H1 (cell line): ENCODE data around the gene SLIT3. TPM values are rescaled to one million over a fixed set of nuclear protein-coding genes. Genes with fewer than 3 reads are reported as not detected.

Source experiments
- CTCF ChIA-PET: fragments of 300-600 bp; sonication (Branson Sonifier 250); formaldehyde crosslinking; loops from one replicate; lab custom pipeline; 2021; ENCODE audit not compliant: partially characterized antibody; lab: Charles Lee
- POLR2A ChIA-PET: fragments of 300-600 bp; sonication (Branson Sonifier 250); formaldehyde crosslinking; loops from one replicate; lab custom pipeline; 2021; ENCODE audit warnings: inconsistent platforms; ENCODE audit not compliant: partially characterized antibody; lab: Charles Lee
- DNase-seq, 2 experiments: peaks; one replicate each; pipeline versions ENCODE4 v3.0.0 to v3.0.0-alpha.2; 2010 to 2022; ENCODE audit warnings: low spot score in 2 of 2, low read depth in 1 of 2, mixed read lengths in 1 of 2
- FAIRE-seq: peaks from 2 replicates; lab custom pipeline; 2011; peaks lifted over from hg19 to GRCh38; lab: Jason Lieb, UNC
- H2AFZ ChIP-seq: 2 replicates; pipeline ENCODE4 v1.8.1; 2012; ENCODE audit warnings: low read length, inconsistent platforms
- H2AK5ac ChIP-seq: 2 replicates; pipeline ENCODE4 v1.6.1; 2013; ENCODE audit warnings: low read depth, low read length
- H2BK120ac ChIP-seq: replicated peaks from 2 replicates; pipeline ENCODE3; 2013; ENCODE audit warnings: low read depth, low read length, inconsistent platforms
- H2BK12ac ChIP-seq: 2 replicates; pipeline ENCODE4 v1.6.1; 2013; ENCODE audit warnings: low read depth, low read length
- H2BK15ac ChIP-seq: 2 replicates; pipeline ENCODE4 v1.6.1; 2013; ENCODE audit warnings: low read length
- H2BK20ac ChIP-seq: 2 replicates; pipeline ENCODE4 v1.6.1; 2013; ENCODE audit warnings: low read length
- H2BK5ac ChIP-seq: 2 replicates; pipeline ENCODE4 v1.6.1; 2013; ENCODE audit warnings: low read depth, low read length
- H3K14ac ChIP-seq: 2 replicates; pipeline ENCODE4 v1.6.1; 2013; ENCODE audit warnings: inconsistent platforms; ENCODE audit not compliant: insufficient read length
- H3K18ac ChIP-seq: 2 replicates; pipeline ENCODE4 v1.6.1; 2013; ENCODE audit warnings: low read length; ENCODE audit errors: extremely low read depth
- H3K23ac ChIP-seq: 2 replicates; pipeline ENCODE4 v1.6.1; 2013; ENCODE audit warnings: inconsistent platforms; ENCODE audit not compliant: insufficient read length
- H3K23me2 ChIP-seq: 2 replicates; pipeline ENCODE4 v1.6.1; 2013; ENCODE audit warnings: low read depth, low read length
- H3K27ac ChIP-seq: 2 replicates; pipeline ENCODE4 v1.6.1; 2011; ENCODE audit warnings: low read depth, low read length, inconsistent platforms
- H3K27me3 ChIP-seq, 4 experiments: replicated peaks in 1 of 4; 1 replicate in 1 of 4; 2 replicates in 3 of 4; pipeline versions ENCODE4 v1.6.1 to v1.8.1; 2011 to 2013; ENCODE audit warnings: low read length in 3 of 4, mild to moderate bottlenecking in 3 of 4, inconsistent platforms in 2 of 4, mixed read lengths in 2 of 4, moderate library complexity in 1 of 4; ENCODE audit not compliant: control insufficient read depth in 3 of 4, insufficient read depth in 3 of 4; ENCODE audit errors: extremely low read depth in 1 of 4
- H3K36me3 ChIP-seq, 4 experiments: 2 replicates each; pipeline versions ENCODE4 v1.6.1 to v1.8.1; 2011 to 2013; ENCODE audit warnings: mild to moderate bottlenecking in 4 of 4, low read length in 3 of 4, moderate library complexity in 2 of 4, control low read depth in 1 of 4, inconsistent platforms in 1 of 4; ENCODE audit not compliant: insufficient read depth in 4 of 4, control insufficient read depth in 2 of 4
- H3K4ac ChIP-seq: replicated peaks from 2 replicates; pipeline ENCODE3; 2013; ENCODE audit warnings: low read length, low read depth, mixed read lengths, inconsistent platforms; ENCODE audit not compliant: insufficient read length
- H3K4me1 ChIP-seq, 4 experiments: replicated peaks in 1 of 4; 1 replicate in 1 of 4; 2 replicates in 3 of 4; pipeline versions ENCODE4 v1.6.1 to v1.8.1; 2011 to 2013; ENCODE audit warnings: low read length in 3 of 4, inconsistent platforms in 2 of 4, mixed read lengths in 1 of 4; ENCODE audit not compliant: insufficient read depth in 4 of 4, control insufficient read depth in 3 of 4
- H3K4me2 ChIP-seq, 2 experiments: 2 replicates each; pipeline versions ENCODE4 v1.6.1 to v1.8.1; 2011 to 2013; ENCODE audit warnings: low read depth in 2 of 2, low read length in 2 of 2, control low read depth in 1 of 2, inconsistent platforms in 1 of 2, mild to moderate bottlenecking in 1 of 2; ENCODE audit not compliant: insufficient read depth in 1 of 2
- H3K4me3 ChIP-seq, 4 experiments: fragments of 200-600, 300-600 bp in 1 of 4; sonication (generic), shearing (Covaris generic), sonication (Bioruptor Twin) in 1 of 4; 2 replicates each; pipeline versions ENCODE4 v1.5.1 to v1.8.1; 2011 to 2016; ENCODE audit warnings: low read length in 4 of 4, low read depth in 3 of 4, control low read depth in 2 of 4, inconsistent platforms in 2 of 4, mild to moderate bottlenecking in 2 of 4, mixed read lengths in 1 of 4, moderate library complexity in 1 of 4; ENCODE audit not compliant: insufficient read depth in 2 of 4; ENCODE audit errors: extremely low read depth in 1 of 4
- H3K56ac ChIP-seq: replicated peaks from 2 replicates; pipeline ENCODE3; 2013; ENCODE audit warnings: low read depth, mild to moderate bottlenecking, mixed read lengths, low read length, inconsistent platforms; ENCODE audit not compliant: insufficient read length
- H3K79me1 ChIP-seq: 2 replicates; pipeline ENCODE4 v1.6.1; 2013; ENCODE audit warnings: low read depth, low read length, control low read depth
- H3K79me2 ChIP-seq, 2 experiments: 2 replicates each; pipeline versions ENCODE4 v1.6.1 to v1.8.1; 2012 to 2013; ENCODE audit warnings: low read length in 2 of 2, mild to moderate bottlenecking in 2 of 2, inconsistent platforms in 1 of 2; ENCODE audit not compliant: insufficient read depth in 2 of 2, control insufficient read depth in 1 of 2
- H3K9ac ChIP-seq, 4 experiments: replicated peaks in 1 of 4; 1 replicate in 1 of 4; 2 replicates in 3 of 4; pipeline versions ENCODE4 v1.6.1 to v1.8.1; 2011 to 2013; ENCODE audit warnings: low read depth in 3 of 4, low read length in 3 of 4, control low read depth in 2 of 4, mild to moderate bottlenecking in 2 of 4, moderate library complexity in 2 of 4, inconsistent platforms in 1 of 4; ENCODE audit errors: extremely low read depth in 1 of 4
- H3K9me3 ChIP-seq, 2 experiments: 2 replicates each; pipeline versions ENCODE4 v1.6.1 to v1.8.1; 2012 to 2013; ENCODE audit warnings: mild to moderate bottlenecking in 2 of 2, moderate library complexity in 2 of 2, control low read depth in 1 of 2, inconsistent platforms in 1 of 2, low read depth in 1 of 2, low read length in 1 of 2, mixed read lengths in 1 of 2; ENCODE audit not compliant: insufficient read depth in 2 of 2
- H4K20me1 ChIP-seq, 2 experiments: replicated peaks in 1 of 2; 2 replicates each; pipeline versions ENCODE3 to v1.8.1; 2011 to 2013; ENCODE audit warnings: inconsistent platforms in 2 of 2, low read length in 2 of 2, mild to moderate bottlenecking in 1 of 2; ENCODE audit not compliant: insufficient read depth in 2 of 2, control insufficient read depth in 1 of 2
- H4K5ac ChIP-seq: 2 replicates; pipeline ENCODE4 v1.6.1; 2013; ENCODE audit warnings: low read length, low read depth, mixed read lengths, inconsistent platforms; ENCODE audit not compliant: insufficient read length
- H4K8ac ChIP-seq: 2 replicates; pipeline ENCODE4 v1.8.0; 2013; ENCODE audit warnings: mild to moderate bottlenecking, moderate library complexity, low read length, inconsistent platforms; ENCODE audit not compliant: insufficient read depth; ENCODE audit errors: extremely low read depth
- H4K91ac ChIP-seq: replicated peaks from 2 replicates; pipeline ENCODE3; 2013; ENCODE audit warnings: low read length, mixed read lengths, inconsistent platforms; ENCODE audit not compliant: insufficient read length
- CHD1 ChIP-seq: IDR thresholded peaks from 2 replicates; pipeline ENCODE4 v1.6.1; 2012; ENCODE audit warnings: low read depth, low read length, improper control_type of control experiment
- CREB1 ChIP-seq: IDR thresholded peaks from 2 replicates; pipeline ENCODE4 v1.6.1; 2012; ENCODE audit warnings: inconsistent platforms
- CTCF ChIP-seq, 3 experiments: IDR thresholded peaks; 1 replicate in 2 of 3; 2 replicates in 1 of 3; pipeline versions ENCODE4 v1.5.1 to v1.6.1; 2011; ENCODE audit warnings: low read length in 3 of 3, mild to moderate bottlenecking in 3 of 3, inconsistent platforms in 2 of 3, low read depth in 1 of 3, moderate library complexity in 1 of 3; ENCODE audit not compliant: insufficient read depth in 1 of 3; ENCODE audit errors: control extremely low read depth in 1 of 3
- JUND ChIP-seq: IDR thresholded peaks from 2 replicates; pipeline ENCODE4 v1.6.1; 2011; ENCODE audit warnings: mild to moderate bottlenecking, improper control_type of control experiment, low read length
- NANOG ChIP-seq: IDR thresholded peaks from 2 replicates; pipeline ENCODE4 v1.6.1; 2011; ENCODE audit warnings: low read length, low read depth, mild to moderate bottlenecking, inconsistent platforms; ENCODE audit not compliant: insufficient read depth, poor library complexity, severe bottlenecking
- POLR2A ChIP-seq, 2 experiments: IDR thresholded peaks; 1 replicate in 1 of 2; 2 replicates in 1 of 2; pipeline ENCODE4 v1.6.1; 2011; ENCODE audit warnings: low read depth in 2 of 2, low read length in 2 of 2, mild to moderate bottlenecking in 2 of 2; ENCODE audit errors: control extremely low read depth in 1 of 2
- POU5F1 ChIP-seq: IDR thresholded peaks from 2 replicates; pipeline ENCODE4 v1.6.1; 2011; ENCODE audit warnings: low read depth, mild to moderate bottlenecking, low read length, moderate library complexity
- SP1 ChIP-seq: IDR thresholded peaks from 2 replicates; pipeline ENCODE4 v1.6.1; 2011; ENCODE audit warnings: low read depth, low read length
- WGBS, 2 experiments: shearing (Covaris generic) in 1 of 2; methylation state at CpG; one replicate each; pipeline versions ENCODE4 v1.1.6 to v1.1.7; 2013 to 2015; ENCODE audit warnings: low lambda C conversion rate in 2 of 2, mixed read lengths in 2 of 2, inconsistent platforms in 1 of 2, low coverage in 1 of 2, missing lambda C conversion rate in 1 of 2; ENCODE audit not compliant: insufficient replicate concordance in 2 of 2, insufficient coverage in 1 of 2, insufficient read length in 1 of 2; ENCODE audit errors: extremely low coverage in 1 of 2, missing lambda C conversion rate in 1 of 2; 5-methylcytosine and 5-hydroxymethylcytosine counted together
- polyA plus RNA-seq, 7 experiments: library from polyadenylated mRNA; depleted of rRNA in 3 of 7; stranded (reverse) in 5 of 7; unstranded in 2 of 7; fragments of >200 nt in 5 of 7; fragments of 200-250 nt in 2 of 7; gene quantifications; 1 replicate in 5 of 7; 2 replicates in 1 of 7; 4 replicates in 1 of 7; pipeline versions ENCODE4 v1.2.1 to v1.2.3, GENCODE V29; 2011 to 2013; ENCODE audit warnings: missing spikeins in 2 of 7, mixed read lengths in 2 of 7
- total RNA-seq: library from RNA; stranded (reverse); fragmentation: NEBNext Ultra II Directional; extraction: Animal tissue kit (Norgen Biotek cat#: 25700); gene quantifications from 2 replicates; pipeline ENCODE4 v1.2.1, GENCODE V29; 2021

The SLIT3 gene
- total and polyA plus RNA-seq, 2 of the 8 experiments (the other 6 are each of a cell fraction or from before 2014, with no cell fraction given) = 1.1 to 1.2 TPM

GRCh38 chr5:168827636-168828035, 473.3 kb downstream of the SLIT3 start:
- H2AFZ ChIP-seq = no peak overlapping the region
- H3K36me3 ChIP-seq = no peaks in the 10 kb centered on the region
- H3K56ac ChIP-seq = no peak overlapping the region
- no peak overlapping the region for H3K14ac ChIP-seq
- no peak for DNase-seq
- H4K91ac ChIP-seq = no peak overlapping the region
- H2BK15ac ChIP-seq = no peak overlapping the region
- H2BK12ac ChIP-seq = no peak overlapping the region
- no peak overlapping the region; the same call in 1 of the 2 replicates for H3K18ac ChIP-seq
- H4K8ac ChIP-seq = no peak overlapping the region
- no peak overlapping the region for H4K5ac ChIP-seq
- H2AK5ac ChIP-seq = no peak overlapping the region
- peaks cover 12 to 41% (median 31%) of the 10 kb centered on the region in 4 experiments for H3K27me3 ChIP-seq
- H4K20me1 ChIP-seq = no peaks in the 10 kb centered on the region
- peak overlapping the region in 1 of 4 experiments; percentile 26; a peak in 1 of 8 replicates for H3K4me3 ChIP-seq
- no peak overlapping the region for H3K27ac ChIP-seq
- no peak overlapping the region for H3K23ac ChIP-seq
- H3K23me2 ChIP-seq = no peaks in the 10 kb centered on the region
- POLR2A ChIA-PET = interaction anchor here (1.2 kb wide), 1 partner anchor 10 kb away, joined by 3 read pairs; no protein-coding TSS in a partner anchor
- no peak overlapping the region for H2BK20ac ChIP-seq
- H3K79me2 ChIP-seq = no peaks in the 10 kb centered on the region; a peak in 1 of 4 replicates
- H3K4me1 ChIP-seq = peaks cover 4 to 23% (median 12%) of the 10 kb centered on the region in 4 experiments; a peak in 4 of 7 replicates
- no peak overlapping the region for H2BK5ac ChIP-seq
- no peak overlapping the region for H3K9ac ChIP-seq
- CTCF ChIA-PET = interaction anchor here (0.9 to 1.4 kb wide), 2 partner anchors 15 to 80 kb away, joined by 3 to 5 read pairs; no protein-coding TSS in a partner anchor
- H3K4ac ChIP-seq = no peak overlapping the region
- no peaks in the 10 kb centered on the region for H3K9me3 ChIP-seq
- H3K79me1 ChIP-seq = no peaks in the 10 kb centered on the region
- no peak overlapping the region for H2BK120ac ChIP-seq
- TF ChIP-seq POU5F1 (peak; percentile 52; the same call in 1 of the 2 replicates), NANOG (peak; percentile 28), SP1 (0 out of 2 replicates have a peak, but pooled peaks have one; percentile 40), JUND (no peak), CREB1 (no peak), CTCF (IDR thresholded peaks at IDR 0.05; ENCODE audit: control extremely low read depth in 1 of 3, insufficient read depth in 1 of 3, low read depth in 1 of 3, low read length in 3 of 3) (no peak), POLR2A (IDR thresholded peaks at IDR 0.05; ENCODE audit: control extremely low read depth in 1 of 2, low read depth in 2 of 2, low read length in 2 of 2) (no peak), CHD1 (no peak)
- TF ChIP-seq, all 59 proteins: peak for 3
- 32% methylated on average over 3 of the region's 3 CpGs; no CpG with 5 or more reads in 1 of the 2 experiments for WGBS, 2 experiments
- FAIRE-seq = peak; percentile 83
- H3K4me2 ChIP-seq = peak overlapping the region; percentile 44 to 48; a peak in 3 of 4 replicates
